ENCODE data around the gene GNPNAT1. TPM values are rescaled to one million over a fixed set of nuclear protein-coding genes. Genes with fewer than 3 reads are reported as not detected.
"Not testable (repeated sequence)": the region's sequence is repeated elsewhere in the genome, so short reads cannot be mapped to it uniquely, and the experiment has no call there.

The GNPNAT1 gene
- total RNA-seq, 4 donors from 2014 or later, result 10.6 to 33.0 (median 13.7) TPM

- peaks cover 0 to 41% (median 0%) of the 10 kb centered on the region in 3 donors for H3K36me3 ChIP-seq
- peak overlapping the region; percentile 82 to 89 (median 87) for H3K4me3 ChIP-seq
- no peaks in the 10 kb centered on the region for H3K9me3 ChIP-seq
- DNase-seq, result no peak
- peaks cover 0 to 4% (median 0%) of the 10 kb centered on the region in 4 donors for H3K4me1 ChIP-seq
- H3K27me3 ChIP-seq, result peaks cover 0 to 3% of the 10 kb centered on the region in 2 donors
- TF ChIP-seq CTCF (IDR thresholded peaks at IDR 0.05) (no peak), POLR2A (IDR thresholded peaks at IDR 0.05) (no peak)
- H3K27ac ChIP-seq, result peak overlapping the region; percentile 45 to 88 (median 72)
Observed at GRCh38 chr14:52729585-52729924, 61.9 kb downstream of the GNPNAT1 start.

- H3K27me3 ChIP-seq, H3K9me3 ChIP-seq, H3K4me1 ChIP-seq, H3K4me3 ChIP-seq, DNase-seq: not testable (repeated sequence)
- Histone ChIP-seq H3K36me3 (peaks cover 0 to 47% (median 0%) of the 10 kb centered on the region in 3 donors), H3K27ac (peak overlapping the region in 1 of 4 donors; percentile 45)
Observed at GRCh38 chr14:52729035-52729434, 62.4 kb downstream of the GNPNAT1 start.

GRCh38 chr14:52727509-52727908 is 63.9 kb downstream of the GNPNAT1 start:
- DNase-seq, H3K4me1 ChIP-seq, H3K9me3 ChIP-seq, H3K27me3 ChIP-seq, H3K4me3 ChIP-seq, H3K27ac ChIP-seq: not testable (repeated sequence)
- peaks cover 0 to 62% (median 0%) of the 10 kb centered on the region in 3 donors for H3K36me3 ChIP-seq

Small RNA genes within 50 kb of the gene (small RNA-seq; reads per million reads assigned to genes)
- 0 reads per million in 2 donors for gene AL139317.2

Other genes with a start within 250 kb of the GNPNAT1 start
- gene TXNDC16, start 239.1 kb downstream of the GNPNAT1 start, total RNA-seq, result 1 to 10 TPM; 3.3 to 5.6 (median 4.6) TPM
- 1 to 10 TPM in 1 of 4 donors, under 1 TPM in 2, not detected in 1; 0.18 to 1.7 (median 0.40) TPM for gene GPR137C, start 238.8 kb downstream of the GNPNAT1 start, total RNA-seq
- 10 to 100 TPM; 30.5 to 54.3 (median 35.1) TPM for gene ERO1A, start 96.0 kb downstream of the GNPNAT1 start, total RNA-seq
- gene PSMC6, start 84.4 kb downstream of the GNPNAT1 start, total RNA-seq, result 100 to 1,000 TPM in 1 of 4 donors, 10 to 100 TPM in 3; 55.8 to 104 (median 69.5) TPM
- 10 to 100 TPM in 2 of 4 donors, 1 to 10 TPM in 2; 8.8 to 10.7 (median 9.9) TPM for gene STYX, start 61.4 kb downstream of the GNPNAT1 start, total RNA-seq
- 10 to 100 TPM in 3 of 4 donors, 1 to 10 TPM in 1; 10.0 to 59.4 (median 12.4) TPM for gene FERMT2, start 159.4 kb upstream of the GNPNAT1 start, total RNA-seq